Stimulated activated CD8-positive, alpha-beta memory T cell treated with anti-CD3 and anti-CD28 coated beads, Interleukin-15, amount 100 ng/mL, for 1 hour (primary cell): Measurements from ENCODE around the gene GNG13.

Experiments
- DNase-seq: peaks from one replicate; pipeline ENCODE4 v3.0.0-alpha.2; 2020; ENCODE audit warnings: low read depth

Gene GNG13

DNA sequence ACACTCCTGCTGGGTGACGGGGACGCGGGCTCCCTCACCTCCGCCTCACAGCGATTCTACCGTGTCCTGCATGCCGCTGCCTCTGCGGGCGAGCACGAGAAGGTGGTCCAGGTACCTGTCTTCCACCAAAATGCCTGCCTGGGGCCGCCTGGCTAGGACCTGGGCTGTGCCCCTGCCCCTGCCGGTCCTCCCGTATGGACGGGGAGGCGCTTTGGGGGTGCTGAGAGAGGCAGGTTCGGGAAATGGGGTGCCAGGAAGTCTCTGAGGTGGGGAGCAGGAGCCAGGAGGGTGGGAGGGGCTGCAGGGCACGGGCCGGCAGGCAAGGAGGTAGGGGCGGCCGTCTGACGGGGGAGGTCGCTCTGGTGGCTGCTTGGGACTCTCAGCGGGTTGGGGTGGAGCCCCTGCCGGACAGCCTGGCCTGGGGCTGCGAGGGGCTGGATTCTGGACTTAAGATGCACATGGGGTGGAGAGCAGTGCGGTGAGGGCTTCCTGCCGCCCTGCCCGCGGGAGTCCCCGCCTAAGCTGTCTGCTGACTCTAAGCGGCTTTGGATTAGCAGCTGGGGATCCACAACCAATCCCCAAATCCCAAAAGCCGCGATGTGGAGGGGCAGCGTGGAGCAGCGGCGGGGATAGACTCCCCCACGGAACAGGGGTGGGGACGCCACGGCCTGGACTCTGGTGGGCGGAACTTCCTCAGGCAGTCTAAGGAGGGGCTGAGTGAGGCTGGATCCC lies 6.3 kb downstream of the GNG13 start:
- no peak for DNase-seq

- DNase-seq: no peak
Observed at GRCh38 chr16:793414-793813, 7.1 kb downstream of the GNG13 start.

DNA sequence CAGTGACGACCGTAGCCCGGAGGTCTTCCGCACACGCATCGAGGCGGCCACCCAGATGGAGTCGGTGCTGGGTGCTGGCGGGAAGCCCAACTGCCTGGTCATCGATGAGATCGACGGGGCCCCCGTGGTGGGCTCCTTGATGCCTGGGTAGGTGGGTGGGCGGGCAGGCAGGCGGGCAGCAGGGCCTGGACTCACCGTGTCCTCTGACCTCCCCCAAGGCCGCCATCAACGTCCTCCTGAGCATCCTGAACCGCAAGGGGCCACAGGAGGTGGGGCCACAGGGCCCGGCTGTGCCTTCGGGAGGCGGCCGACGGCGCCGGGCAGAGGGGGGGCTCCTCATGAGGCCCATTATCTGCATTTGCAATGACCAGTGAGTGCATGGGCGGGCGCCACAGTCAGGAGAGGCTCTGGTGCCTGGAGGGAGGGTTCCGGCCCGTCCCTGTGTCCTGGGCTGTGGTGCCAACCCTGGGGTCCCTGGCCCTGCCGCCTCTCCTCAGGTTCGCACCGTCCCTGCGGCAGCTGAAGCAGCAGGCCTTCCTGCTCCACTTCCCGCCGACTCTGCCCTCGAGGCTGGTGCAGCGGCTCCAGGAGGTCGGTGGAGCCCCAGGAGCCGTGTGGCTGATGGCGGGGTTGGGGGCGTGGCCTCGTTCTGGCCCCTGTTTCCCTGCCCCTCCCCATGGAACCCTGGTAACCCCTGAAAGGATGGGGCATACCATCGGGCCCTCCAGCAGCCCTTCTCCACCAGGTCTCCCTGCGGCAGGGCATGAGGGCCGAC lies 8.1 kb downstream of the GNG13 start:
- DNase-seq: no peak

DNA sequence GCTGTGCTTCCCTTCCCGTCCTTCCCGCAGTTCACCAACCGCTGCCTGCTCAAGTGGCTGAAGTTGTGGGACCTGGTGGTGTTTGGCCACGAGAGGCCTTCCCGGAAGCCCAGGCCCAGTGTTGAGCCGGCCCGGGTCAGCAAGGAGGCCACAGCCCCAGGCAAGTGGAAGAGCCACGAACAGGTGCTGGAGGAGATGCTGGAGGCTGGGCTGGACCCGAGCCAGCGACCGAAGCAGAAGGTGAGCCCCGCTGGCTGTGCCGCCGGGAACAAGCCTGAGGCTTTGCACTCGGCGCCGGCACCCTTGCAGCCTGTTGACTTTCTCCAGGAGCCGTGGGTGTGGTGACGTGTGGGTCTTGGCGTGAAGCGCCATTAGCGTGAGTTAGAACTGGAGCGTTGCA lies 9.4 kb downstream of the GNG13 start:
- DNase-seq: no peak

DNA sequence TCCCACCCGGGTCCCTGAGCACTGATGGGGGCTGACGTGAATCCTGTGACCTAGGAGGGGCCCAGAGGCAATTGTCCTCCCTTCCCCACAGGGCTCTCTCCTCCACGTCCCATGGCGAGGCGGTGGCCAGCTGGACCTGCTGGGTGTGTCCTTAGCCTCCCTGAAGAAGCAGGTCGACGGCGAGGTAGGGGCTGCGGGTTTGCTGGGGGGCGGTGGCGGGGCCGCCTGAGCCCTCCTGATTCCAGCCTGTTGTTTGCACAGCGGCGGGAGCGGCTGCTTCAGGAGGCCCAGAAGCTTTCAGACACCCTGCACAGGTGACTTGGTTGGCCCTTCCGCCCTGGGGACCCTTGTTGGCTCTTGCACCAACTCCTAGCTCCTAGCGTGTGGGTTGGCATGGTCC lies 10.4 kb downstream of the GNG13 start:
- DNase-seq: no peak

DNA sequence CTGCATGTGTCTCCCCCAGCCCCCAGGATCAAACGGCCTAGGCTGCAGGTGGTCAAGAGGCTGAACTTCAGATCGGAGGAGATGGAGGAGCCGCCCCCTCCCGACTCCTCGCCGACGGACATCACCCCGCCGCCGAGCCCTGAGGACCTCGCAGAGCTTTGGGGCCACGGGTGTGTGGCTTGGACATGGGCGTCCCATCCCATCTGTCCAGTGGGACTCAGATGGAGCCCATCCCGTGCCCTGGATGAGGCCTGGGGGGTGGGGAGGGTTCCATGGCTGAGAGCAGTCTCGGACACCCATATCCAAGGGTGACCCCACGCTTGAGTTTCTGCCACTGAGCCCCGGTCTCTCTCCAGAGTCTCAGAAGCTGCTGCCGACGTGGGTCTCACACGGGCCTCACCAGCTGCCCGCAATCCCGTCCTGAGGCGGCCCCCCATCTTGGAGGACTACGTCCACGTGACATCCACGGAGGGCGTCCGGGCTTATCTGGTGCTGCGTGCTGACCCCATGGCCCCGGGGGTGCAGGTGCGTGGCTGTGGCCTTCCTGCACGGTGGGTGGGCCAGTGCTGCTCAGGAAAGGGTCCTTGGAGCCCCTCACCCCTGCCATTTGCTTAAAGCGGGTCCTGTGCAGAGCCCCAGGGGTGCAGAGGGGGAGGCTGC lies 11.2 kb downstream of the GNG13 start:
- no peak for DNase-seq

GRCh38 chr16:788399-789126 lies 12.0 kb downstream of the GNG13 start, which contains the start of gene CHTF18:
CHTF18 (plus strand) TSS chr16:788620; CDS start chr16:788685, 65 bp downstream.
- DNase-seq: peak; percentile 82

DNA sequence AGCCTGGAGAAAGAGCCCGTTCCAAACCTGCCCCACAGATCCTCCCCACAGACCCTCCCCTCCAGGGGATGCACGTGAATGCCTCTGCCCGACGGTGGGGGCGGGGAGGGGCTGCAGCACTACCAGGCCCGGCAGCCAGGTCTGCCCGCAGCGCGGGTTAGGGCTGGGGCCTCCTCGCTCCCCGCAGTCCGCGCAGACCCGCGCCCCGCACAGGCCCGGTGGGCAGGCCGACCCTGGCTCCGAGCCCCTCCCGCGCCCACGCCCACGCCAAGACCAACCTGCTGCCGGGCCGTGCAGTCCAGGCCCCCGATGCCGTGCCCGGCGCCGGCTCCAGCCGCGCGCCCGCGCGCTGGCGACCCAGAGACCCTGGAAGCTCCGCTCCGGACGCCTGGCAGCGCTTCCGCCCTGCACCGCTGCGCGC lies 12.5 kb downstream of the GNG13 start, which contains the start of gene RPUSD1:
RPUSD1 (minus strand) TSS at position 404 of the 421 bp plus-strand sequence. CDS start 644 bp downstream, outside the sequence.
- DNase-seq: no peak

- no peak for DNase-seq
Observed at GRCh38 chr16:787321-787966, 13.1 kb downstream of the GNG13 start.

DNA sequence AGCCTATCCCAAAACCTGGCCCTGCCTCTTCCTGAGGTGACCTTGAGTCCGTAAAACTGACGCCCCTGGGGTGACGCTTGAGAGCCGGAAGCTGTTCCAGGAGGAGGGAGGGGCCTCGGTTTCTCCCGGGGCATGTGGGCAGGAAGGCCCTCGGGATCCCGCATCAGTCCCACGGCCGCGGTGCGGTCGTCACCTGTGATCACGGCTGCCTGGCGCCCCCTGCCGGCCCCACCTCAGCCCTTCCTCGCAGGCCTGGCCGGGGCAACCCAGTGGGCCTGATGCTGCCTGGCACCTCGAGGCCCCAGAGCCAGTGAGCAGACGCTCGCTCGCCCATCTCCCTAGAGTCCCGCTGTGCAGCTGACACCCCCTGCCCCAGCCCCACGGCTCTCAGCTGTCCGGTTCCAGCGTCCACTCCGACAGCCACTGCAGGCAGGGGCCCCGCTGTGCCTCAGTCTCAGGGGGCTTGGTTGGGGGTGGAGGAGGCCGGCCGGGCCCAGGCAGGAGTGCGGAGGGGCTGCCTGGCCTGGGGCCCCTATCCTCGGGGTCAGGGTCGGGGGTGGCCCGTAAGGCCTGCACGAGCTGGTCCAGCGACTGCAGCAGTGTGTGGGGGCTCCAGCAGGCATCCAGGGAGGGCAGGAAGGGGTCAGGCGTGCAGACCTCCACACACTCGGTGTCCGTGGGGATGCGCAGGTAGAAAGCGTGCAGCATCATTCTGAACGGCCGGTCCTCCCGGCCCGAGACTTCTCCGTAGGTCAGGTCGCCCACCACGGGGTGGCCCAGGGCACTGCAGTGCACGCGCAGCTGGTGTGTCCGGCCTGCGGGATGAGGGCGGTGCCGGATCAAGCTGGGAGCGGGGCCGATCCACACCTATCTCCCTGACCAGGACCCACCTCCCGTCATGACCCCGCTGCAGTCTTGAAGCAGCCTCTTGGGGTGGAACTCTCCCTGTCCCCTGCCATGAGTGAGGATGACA lies 14.7 kb downstream of the GNG13 start:
- peak; percentile 54 for DNase-seq

DNA sequence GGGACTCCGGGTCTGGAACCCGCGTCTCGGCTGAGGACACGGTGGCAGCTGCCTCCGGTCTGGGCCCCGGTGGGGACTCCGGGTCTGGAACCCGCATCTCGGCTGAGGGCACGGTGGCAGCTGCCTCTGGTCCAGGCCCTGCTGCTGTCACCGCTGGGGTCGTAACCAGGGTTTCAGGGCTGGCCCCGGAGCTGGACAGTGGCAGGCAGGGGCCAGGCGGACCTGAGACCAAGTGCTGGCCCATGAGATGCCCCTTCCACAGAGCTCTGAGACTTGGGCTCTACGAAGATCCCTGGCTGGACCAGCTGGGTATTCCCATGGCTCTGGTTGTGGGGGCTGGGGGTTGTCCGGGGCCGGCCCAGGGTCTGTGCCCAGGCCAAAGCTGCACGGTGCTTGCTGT lies 16.1 kb downstream of the GNG13 start:
- no peak for DNase-seq

GRCh38 chr16:783404-784161 lies 17.0 kb downstream of the GNG13 start:
- DNase-seq: no peak

DNA sequence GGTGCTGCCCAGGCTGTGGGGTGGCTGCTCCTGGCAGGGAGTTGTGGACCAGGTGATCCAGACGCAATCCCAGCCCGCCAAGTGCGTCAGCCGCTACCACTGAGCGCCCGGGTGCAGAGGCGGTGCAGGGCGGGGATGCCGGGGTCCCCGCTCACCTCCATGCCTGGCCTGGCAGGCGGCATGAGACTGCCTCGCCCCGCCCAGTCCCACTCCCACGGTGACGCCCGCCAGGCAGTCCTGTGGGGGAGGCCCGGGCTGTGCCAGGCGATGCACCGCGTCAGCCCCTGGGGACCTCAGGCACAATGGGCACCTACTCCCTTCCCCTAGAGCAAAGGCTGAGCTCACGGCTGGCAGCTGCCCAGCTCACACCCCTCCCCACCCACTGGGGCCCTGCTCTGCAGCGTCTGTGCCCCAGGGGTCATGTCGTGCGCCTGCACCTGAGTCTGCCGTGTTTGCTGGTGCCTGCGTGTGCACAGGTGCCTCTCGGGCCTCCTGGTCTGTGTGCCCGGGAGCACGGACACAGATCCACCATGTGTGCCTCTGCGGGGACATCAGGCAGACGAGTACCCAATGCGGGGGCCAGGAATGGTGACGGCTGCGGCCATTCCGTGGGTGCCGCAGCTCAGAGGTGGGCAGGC lies 17.6 kb downstream of the GNG13 start:
- DNase-seq: no peak

DNA sequence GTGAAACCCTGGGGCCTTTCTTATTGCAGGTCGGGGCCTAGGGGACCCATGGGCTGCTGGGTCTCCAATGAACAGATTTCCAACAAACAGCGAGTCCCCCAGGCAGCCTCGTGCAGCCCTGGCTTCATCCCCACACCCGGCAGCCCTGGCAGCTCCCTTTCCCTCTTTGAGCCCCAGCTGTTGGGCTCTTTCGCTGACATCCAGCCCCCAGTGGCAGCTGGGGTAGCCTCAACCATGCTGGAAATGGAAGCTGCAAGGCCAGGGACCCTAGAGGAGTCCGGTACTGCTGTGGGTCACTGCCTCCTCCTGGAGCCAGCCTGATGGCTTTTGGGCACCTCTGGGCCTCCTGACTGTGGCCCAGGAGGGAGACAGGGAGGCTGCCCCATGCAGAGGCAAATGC lies 18.3 kb downstream of the GNG13 start:
- no peak for DNase-seq

- DNase-seq: no peak
Observed at GRCh38 chr16:781346-782010, 19.1 kb downstream of the GNG13 start.

DNA sequence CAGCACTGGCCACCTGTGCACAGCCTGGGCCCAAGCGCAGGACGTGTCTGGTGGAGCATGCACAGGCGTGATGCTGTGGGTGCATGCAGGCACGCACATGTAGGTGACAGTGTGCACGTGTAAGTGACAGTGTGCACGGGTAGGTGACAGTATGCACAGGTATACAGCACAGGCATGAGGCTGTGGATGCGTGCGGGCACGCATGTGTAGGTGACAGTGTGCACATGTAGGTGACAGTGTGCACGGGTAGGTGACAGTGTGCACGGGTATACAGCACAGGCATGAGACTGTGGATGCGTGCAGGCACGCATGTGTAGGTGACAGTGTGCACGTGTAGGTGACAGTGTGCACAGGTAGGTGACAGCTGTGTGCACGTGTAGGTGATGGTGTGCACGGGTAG lies 20.2 kb downstream of the GNG13 start:
- DNase-seq: no peak

DNA sequence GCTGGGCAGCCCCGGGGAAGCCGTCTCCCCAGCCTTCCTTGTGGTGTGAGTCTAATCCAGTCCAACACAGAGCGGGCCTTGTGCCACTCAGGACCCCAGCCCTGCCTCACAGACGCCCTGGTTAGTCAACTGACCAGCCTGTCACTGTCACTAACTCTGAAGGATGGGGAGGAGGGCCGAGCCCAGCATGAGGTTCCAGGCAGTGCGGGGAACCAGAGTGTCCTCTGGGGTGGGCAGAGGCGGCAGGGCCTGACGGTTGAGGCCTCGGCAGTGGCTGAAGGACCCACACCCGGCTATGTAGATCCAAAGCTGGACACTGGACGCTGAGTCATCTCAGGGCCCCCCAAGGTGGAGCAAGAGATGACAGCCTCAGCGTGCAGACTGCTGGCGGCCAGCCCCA lies 21.0 kb downstream of the GNG13 start:
- DNase-seq: no peak

DNA sequence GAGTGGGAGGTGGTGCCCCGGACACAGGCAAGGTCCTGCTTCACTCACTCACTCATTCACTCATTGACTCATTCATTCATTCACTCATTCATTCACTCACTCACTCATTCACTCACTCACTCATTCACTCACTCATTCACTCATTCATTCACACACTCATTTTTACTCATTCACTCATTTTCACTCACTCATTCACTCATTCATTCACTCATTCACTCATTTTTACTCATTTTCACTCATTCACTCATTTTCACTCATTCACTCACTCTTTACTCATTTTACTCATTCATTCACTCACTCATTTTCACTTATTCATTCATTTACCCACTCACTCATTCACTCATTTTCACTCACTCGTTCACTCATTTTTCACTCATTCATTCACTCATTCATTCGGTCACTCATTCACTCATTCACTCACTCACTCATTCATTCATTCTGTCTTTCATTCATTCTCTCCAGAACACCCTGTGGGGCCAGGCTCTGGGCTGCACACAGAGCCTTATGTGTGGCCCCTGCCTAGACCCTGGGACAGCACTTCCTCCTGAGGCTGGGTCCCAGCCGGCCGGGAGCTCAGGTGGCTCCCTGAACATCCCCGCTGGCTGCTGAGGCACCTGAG lies 21.5 kb downstream of the GNG13 start:
- no peak for DNase-seq
